ENCODE data around the gene SVIL.
"Not testable (repeated sequence)": the region's sequence is repeated elsewhere in the genome, so short reads cannot be mapped to it uniquely, and the experiment has no call there.

SVIL gene

GRCh38 chr10:29451946-29452345 lies 182.8 kb downstream of the SVIL start:
- DNase-seq (ENCODE audit: low read depth), result no peak

- no peak for DNase-seq (ENCODE audit: low read depth)
Observed at GRCh38 chr10:29450405-29450804, 184.4 kb downstream of the SVIL start.

- DNase-seq (ENCODE audit: low read depth), result not testable (repeated sequence)
Observed at GRCh38 chr10:29448756-29449592, 185.8 kb downstream of the SVIL start.

GRCh38 chr10:29448125-29448524 lies 186.6 kb downstream of the SVIL start:
- no peak for DNase-seq (ENCODE audit: low read depth)

GRCh38 chr10:29446327-29446726 lies 188.4 kb downstream of the SVIL start:
- DNase-seq (ENCODE audit: low read depth), result no peak

- no peak for DNase-seq (ENCODE audit: low read depth)
Observed at GRCh38 chr10:29443745-29444523, 190.8 kb downstream of the SVIL start.

GRCh38 chr10:29440981-29441380 lies 193.8 kb downstream of the SVIL start:
- no peak for DNase-seq (ENCODE audit: low read depth)

GRCh38 chr10:29439005-29439404 lies 195.8 kb downstream of the SVIL start:
- not testable (repeated sequence) for DNase-seq (ENCODE audit: low read depth)

- DNase-seq (ENCODE audit: low read depth), result no peak
Observed at GRCh38 chr10:29438271-29438670, 196.5 kb downstream of the SVIL start.

GRCh38 chr10:29437871-29438270 lies 196.9 kb downstream of the SVIL start:
- no peak for DNase-seq (ENCODE audit: low read depth)

- DNase-seq (ENCODE audit: low read depth), result no peak
Observed at GRCh38 chr10:29435809-29436501, 198.8 kb downstream of the SVIL start.

GRCh38 chr10:29434111-29434510 lies 200.7 kb downstream of the SVIL start:
- DNase-seq (ENCODE audit: low read depth), result no peak

- DNase-seq (ENCODE audit: low read depth), result no peak
Observed at GRCh38 chr10:29431711-29432110, 203.1 kb downstream of the SVIL start.

GRCh38 chr10:29430101-29430500 lies 204.7 kb downstream of the SVIL start:
- no peak for DNase-seq (ENCODE audit: low read depth)

- DNase-seq (ENCODE audit: low read depth), result no peak
Observed at GRCh38 chr10:29428486-29428885, 206.3 kb downstream of the SVIL start.

- no peak for DNase-seq (ENCODE audit: low read depth)
Observed at GRCh38 chr10:29427667-29428066, 207.1 kb downstream of the SVIL start.

- no peak for DNase-seq (ENCODE audit: low read depth)
Observed at GRCh38 chr10:29426420-29426819, 208.4 kb downstream of the SVIL start.

- no peak for DNase-seq (ENCODE audit: low read depth)
Observed at GRCh38 chr10:29424017-29424416, 210.8 kb downstream of the SVIL start.

GRCh38 chr10:29420744-29421143 lies 214.0 kb downstream of the SVIL start:
- no peak for DNase-seq (ENCODE audit: low read depth)

GRCh38 chr10:29417324-29417723 lies 217.4 kb downstream of the SVIL start:
- no peak for DNase-seq (ENCODE audit: low read depth)

GRCh38 chr10:29415876-29416275 lies 218.9 kb downstream of the SVIL start:
- DNase-seq (ENCODE audit: low read depth), result no peak

- no peak for DNase-seq (ENCODE audit: low read depth)
Observed at GRCh38 chr10:29414501-29414900, 220.3 kb downstream of the SVIL start.

- DNase-seq (ENCODE audit: low read depth), result no peak
Observed at GRCh38 chr10:29412485-29412884, 222.3 kb downstream of the SVIL start.

Measured in non-pigmented ciliary epithelial cell (primary cell).